Epithelial cell of proximal tubule (primary cell): ENCODE data around the gene GTF2F2. TPM values are rescaled to one million over a fixed set of nuclear protein-coding genes. Genes with fewer than 3 reads are reported as not detected.
A peak's percentile ranks its signal among the peaks of the same experiment; 100 is the strongest.
"Not testable (repeated sequence)": the region's sequence is repeated elsewhere in the genome, so short reads cannot be mapped to it uniquely, and the experiment has no call there.

Experiments used
- DNase-seq: peaks from one replicate; pipeline ENCODE4 v3.0.0-alpha.2; 2011; ENCODE audit warnings: low read depth
- H3K4me3 ChIP-seq: 2 replicates; pipeline ENCODE4 v1.5.1; 2011; ENCODE audit warnings: low read depth, mild to moderate bottlenecking, low read length
- total RNA-seq: library from RNA; depleted of rRNA; stranded (reverse); fragments of >200 nt; gene quantifications from 2 replicates; pipeline ENCODE4 v1.2.3, GENCODE V29; 2015
- TF ChIP-seq, protein P1 (sequence below): conservative IDR thresholded peaks from 2 replicates; pipeline ENCODE4 v1.5.1; 2012; ENCODE audit warnings: low read depth, mild to moderate bottlenecking, low read length

Gene GTF2F2
- total RNA-seq, 1 donor from 2014 or later = 47.9 TPM

DNA sequence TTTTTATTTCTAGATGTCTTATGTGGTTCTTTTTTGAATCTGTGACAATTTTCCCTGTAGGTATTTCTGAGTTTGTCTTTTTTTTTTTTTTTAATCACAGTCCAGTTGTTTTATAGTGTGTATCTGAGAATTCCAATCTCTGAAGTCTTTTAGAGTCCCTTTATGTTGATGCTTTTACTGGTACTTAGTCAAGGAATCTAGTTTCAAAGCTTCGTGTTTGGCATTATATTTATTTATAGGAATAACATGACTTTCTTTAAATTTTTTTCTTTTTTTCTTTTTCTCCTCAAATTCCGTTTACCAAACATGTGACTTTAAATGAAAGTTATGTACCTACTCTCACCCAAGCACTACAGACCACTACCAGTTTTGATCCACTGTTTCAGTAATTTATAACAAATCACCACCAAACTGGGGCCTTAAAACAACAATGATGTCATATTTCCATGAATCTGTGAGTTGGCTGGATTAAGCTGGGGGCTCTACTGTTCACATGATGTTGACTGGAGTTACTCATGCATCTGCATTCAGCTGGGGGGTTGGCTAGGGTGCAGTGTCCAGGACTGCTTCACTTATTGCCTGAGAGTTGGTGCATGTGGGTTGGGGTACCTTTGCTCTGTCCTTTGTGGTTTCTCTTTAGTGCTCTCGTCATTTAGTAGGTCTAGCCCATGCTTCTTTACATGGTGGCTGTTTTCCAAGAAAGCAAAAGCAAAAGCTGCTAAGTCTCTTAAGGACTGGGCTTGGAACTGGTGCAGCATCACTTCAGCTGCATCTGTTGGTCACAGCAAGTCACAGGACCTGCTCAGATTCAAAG lies 58.2 kb downstream of the GTF2F2 start:
- no peak overlapping the region for H3K4me3 ChIP-seq
- peak; percentile 77 for DNase-seq
- TF ChIP-seq, protein P1, sequence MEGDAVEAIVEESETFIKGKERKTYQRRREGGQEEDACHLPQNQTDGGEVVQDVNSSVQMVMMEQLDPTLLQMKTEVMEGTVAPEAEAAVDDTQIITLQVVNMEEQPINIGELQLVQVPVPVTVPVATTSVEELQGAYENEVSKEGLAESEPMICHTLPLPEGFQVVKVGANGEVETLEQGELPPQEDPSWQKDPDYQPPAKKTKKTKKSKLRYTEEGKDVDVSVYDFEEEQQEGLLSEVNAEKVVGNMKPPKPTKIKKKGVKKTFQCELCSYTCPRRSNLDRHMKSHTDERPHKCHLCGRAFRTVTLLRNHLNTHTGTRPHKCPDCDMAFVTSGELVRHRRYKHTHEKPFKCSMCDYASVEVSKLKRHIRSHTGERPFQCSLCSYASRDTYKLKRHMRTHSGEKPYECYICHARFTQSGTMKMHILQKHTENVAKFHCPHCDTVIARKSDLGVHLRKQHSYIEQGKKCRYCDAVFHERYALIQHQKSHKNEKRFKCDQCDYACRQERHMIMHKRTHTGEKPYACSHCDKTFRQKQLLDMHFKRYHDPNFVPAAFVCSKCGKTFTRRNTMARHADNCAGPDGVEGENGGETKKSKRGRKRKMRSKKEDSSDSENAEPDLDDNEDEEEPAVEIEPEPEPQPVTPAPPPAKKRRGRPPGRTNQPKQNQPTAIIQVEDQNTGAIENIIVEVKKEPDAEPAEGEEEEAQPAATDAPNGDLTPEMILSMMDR = no peak

DNA sequence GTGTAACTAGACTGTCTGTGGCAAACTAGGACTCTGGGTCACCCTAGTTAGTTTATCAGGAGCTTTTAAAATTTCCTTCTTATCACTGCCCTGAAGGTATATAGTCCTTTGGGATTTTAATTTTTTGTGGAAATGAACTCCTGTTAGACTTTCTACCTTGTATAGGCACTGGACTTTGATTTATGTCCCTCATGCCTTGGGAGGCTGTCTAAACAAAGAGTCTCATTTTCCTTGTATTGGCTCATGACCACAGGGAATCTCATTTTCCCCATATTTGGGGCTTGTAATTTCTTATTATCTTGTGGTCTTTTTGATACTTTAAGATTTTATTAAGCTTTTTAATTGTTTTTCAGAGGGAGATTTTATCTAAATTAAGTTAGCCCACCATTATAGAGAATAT lies 59.1 kb downstream of the GTF2F2 start:
- TF ChIP-seq, protein P1 = no peak
- DNase-seq = no peak
- H3K4me3 ChIP-seq = no peak overlapping the region

DNA sequence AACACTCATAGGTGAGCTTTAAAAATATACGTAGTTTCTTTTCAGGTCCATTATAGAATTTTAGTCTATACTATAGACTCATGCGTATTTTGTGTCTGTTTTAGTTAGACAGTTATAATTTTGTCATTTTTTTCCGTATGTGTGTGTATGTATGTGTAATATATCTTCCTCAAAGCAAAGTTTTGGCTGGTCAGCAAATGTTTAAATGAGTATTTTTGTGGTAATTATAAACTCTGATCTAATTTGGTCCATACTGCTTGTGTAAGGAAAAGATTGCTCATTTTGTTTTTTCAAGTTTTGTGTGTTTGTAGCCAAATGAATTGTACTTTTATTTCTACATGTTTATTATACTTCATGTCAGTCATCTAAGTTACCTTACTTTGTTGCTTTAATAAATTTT lies 60.0 kb downstream of the GTF2F2 start:
- TF ChIP-seq, protein P1 = no peak
- H3K4me3 ChIP-seq = no peak overlapping the region
- no peak for DNase-seq

DNA sequence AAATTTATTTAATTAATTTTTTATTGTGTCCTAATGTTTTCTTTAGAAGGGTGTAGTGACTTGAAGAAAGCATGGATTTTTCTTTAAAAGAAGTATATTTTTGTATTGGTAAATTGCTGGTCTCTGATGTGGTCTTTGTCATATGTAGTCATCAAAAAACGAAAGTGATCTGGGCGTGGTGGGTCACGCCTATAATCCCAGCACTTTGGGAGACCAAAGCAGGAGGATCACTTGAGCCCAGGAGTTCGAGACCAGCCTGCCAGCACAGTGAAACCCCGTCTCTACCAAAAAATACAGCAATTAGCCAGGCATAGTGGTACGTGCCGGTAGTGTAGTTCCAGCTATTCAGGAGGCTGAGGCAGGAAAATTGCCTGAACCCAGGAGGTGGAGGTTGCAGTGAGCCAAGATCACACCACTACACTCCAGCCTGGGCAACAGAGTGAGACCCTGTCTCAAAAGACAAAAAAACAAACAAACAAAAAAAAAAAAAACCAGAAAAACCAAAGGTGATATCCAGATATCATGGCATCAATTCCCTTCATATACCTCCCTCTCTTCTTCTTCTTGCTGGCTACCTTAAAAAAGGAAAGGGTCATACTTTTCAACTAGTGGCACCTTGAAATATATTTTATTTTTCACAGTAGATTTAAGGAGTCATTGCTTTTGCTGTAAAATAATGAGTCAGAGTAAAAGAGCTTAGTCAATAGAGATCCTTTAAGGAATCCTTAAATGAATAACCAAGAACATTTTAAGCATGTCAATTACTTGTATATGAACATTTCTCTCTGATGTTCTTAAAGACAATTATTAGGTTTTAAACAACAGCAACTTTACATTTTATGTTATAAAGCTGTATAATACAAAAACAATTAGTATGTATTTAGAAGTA lies 60.6 kb downstream of the GTF2F2 start:
- DNase-seq = no peak
- no peak overlapping the region for H3K4me3 ChIP-seq
- TF ChIP-seq, protein P1 = no peak

DNA sequence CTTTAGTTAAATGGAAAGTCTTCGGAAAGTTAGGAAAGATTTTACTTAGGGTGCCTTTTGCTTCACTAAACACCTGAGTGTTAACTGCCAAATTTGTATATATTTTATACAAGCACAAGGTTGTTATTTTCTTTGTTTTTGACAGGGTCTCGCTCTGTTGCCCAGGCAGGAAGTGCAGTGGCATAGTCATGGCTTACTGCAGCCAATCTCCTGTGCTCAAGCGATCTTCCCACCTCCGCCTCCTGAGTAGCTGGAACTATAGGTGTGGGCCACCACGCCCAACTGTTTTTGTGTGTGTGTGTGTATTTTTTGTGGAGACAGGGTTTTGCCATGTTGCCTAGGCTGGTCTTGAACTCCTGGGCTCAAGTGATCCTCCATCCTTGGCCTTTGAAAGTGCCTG lies 64.4 kb downstream of the GTF2F2 start:
- no peak for DNase-seq
- no peak overlapping the region for H3K4me3 ChIP-seq
- TF ChIP-seq, protein P1 = no peak

DNA sequence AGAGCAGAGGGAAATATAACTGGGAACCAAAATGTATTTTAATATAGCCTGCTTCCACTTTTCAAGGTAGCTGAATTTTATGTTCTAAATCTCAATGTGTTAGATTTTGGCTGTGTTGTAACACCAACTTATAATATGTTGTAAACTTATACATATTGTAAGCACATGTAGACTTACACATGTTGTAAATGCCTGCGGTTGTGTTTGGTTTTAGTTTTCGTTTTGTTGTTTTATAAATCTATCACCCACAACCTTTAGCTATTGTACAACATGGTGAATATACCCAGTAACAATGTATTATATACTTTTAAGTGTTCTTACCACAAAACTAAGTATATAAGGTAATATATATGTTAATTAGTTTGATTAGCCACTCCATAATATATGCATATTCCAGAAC lies 65.0 kb downstream of the GTF2F2 start:
- TF ChIP-seq, protein P1 = no peak
- no peak overlapping the region for H3K4me3 ChIP-seq
- no peak for DNase-seq

DNA sequence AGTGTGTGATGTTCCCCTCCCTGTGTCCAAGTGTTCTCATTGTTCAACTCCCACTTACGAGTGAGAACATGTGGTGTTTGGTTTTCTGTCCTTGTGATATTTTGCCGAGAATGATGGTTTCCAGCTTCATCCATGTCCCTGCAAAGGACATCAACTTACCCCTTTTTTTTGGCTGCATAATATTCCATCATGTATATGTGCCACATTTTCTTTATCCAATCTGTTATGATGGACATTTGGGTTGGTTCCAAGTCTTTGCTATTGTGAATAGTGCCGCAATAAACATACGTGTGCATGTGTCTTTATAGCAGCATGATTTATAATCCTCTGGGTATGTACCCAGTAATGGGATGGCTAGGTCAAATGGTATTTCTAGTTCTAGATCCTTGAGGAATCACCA lies 68.8 kb downstream of the GTF2F2 start:
- H3K4me3 ChIP-seq, DNase-seq: not testable (repeated sequence)

DNA sequence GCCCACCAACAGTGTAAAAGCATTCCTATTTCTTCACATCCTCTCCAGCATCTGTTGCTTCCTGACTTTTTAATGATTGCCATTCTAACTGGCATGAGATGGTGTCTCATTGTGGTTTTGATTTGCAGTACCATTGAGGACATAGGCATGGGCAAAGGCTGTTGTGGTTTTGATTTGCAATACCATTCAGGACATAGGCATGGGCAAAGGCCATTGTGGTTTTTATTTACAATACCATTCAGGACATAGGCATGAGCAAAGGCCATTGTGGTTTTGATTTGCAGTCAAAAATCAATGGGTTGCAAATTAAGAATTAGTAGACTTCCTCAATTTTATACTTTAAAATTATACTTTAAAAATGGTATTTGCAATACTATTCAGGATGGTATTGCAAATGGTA lies 69.2 kb downstream of the GTF2F2 start:
- DNase-seq = peak; percentile 90
- not testable (repeated sequence) for H3K4me3 ChIP-seq
